Endothelial cell of umbilical vein (primary cell): ENCODE results near the gene MMP28. TPM values are rescaled to one million over a fixed set of nuclear protein-coding genes. Genes with fewer than 3 reads are reported as not detected.

Experiments used
- BruUV-seq: library from RNA; stranded (reverse); fragments of 400-500 nt; replicated peaks from 2 replicates; lab custom pipeline; 2021; lab: Mats Ljungman, UMichigan
- CTCF ChIA-PET: fragments of 300-600, 350-600 bp; sonication (Branson Sonifier 250); formaldehyde crosslinking; loops from one replicate; lab custom pipeline; 2021; ENCODE audit warnings: antibody characterized with exemption, inconsistent platforms; lab: Charles Lee
- POLR2A ChIA-PET: fragments of 300-600, 350-600 bp; sonication (Branson Sonifier 250); formaldehyde crosslinking; loops from one replicate; lab custom pipeline; 2021; ENCODE audit warnings: antibody characterized with exemption, inconsistent platforms; lab: Charles Lee
- DNase-seq: peaks from one replicate; pipeline ENCODE4 v3.0.0-alpha.2; 2011; ENCODE audit warnings: low read depth, low spot score
- FAIRE-seq: peaks from 2 replicates; lab custom pipeline; 2011; peaks lifted over from hg19 to GRCh38; lab: Jason Lieb, UNC
- H2AFZ ChIP-seq: 2 replicates; pipeline ENCODE4 v1.6.0; 2012; ENCODE audit warnings: low read depth, low read length, control low read depth, inconsistent platforms
- H3K27ac ChIP-seq: 2 replicates; pipeline ENCODE4 v1.5.1; 2011; ENCODE audit warnings: low read depth, mild to moderate bottlenecking, control low read depth, low read length, moderate library complexity; ENCODE audit not compliant: insufficient read depth
- H3K27me3 ChIP-seq, 2 experiments: 2 replicates each; pipeline versions ENCODE4 v1.6.0 to v1.6.1; 2011; ENCODE audit warnings: low read length in 2 of 2, mixed read lengths in 1 of 2; ENCODE audit not compliant: control insufficient read depth in 2 of 2, insufficient read depth in 2 of 2
- H3K36me3 ChIP-seq, 2 experiments: 2 replicates in 1 of 2; 3 replicates in 1 of 2; pipeline ENCODE4 v1.5.1; 2011; ENCODE audit warnings: low read length in 2 of 2, mild to moderate bottlenecking in 1 of 2, moderate library complexity in 1 of 2; ENCODE audit not compliant: control insufficient read depth in 2 of 2, insufficient read depth in 2 of 2; ENCODE audit errors: extremely low read depth in 1 of 2
- H3K4me1 ChIP-seq: 3 replicates; pipeline ENCODE4 v1.5.1; 2011; ENCODE audit warnings: mild to moderate bottlenecking, low read length; ENCODE audit not compliant: control insufficient read depth, insufficient read depth; ENCODE audit errors: extremely low read depth
- H3K4me2 ChIP-seq: 2 replicates; pipeline ENCODE4 v1.6.1; 2011; ENCODE audit warnings: low read length, control low read depth, mixed read lengths; ENCODE audit not compliant: insufficient read depth
- H3K4me3 ChIP-seq, 3 experiments: fragments of 200-600 bp in 1 of 3; sonication (generic), shearing (Covaris generic) in 1 of 3; replicated peaks in 1 of 3; 2 replicates each; pipeline ENCODE4 v1.5.1; 2011 to 2016; ENCODE audit warnings: control low read depth in 3 of 3, low read length in 3 of 3, mild to moderate bottlenecking in 2 of 3, inconsistent platforms in 1 of 3, low read depth in 1 of 3, moderate library complexity in 1 of 3; ENCODE audit not compliant: insufficient read depth in 1 of 3
- H3K79me2 ChIP-seq: 2 replicates; pipeline ENCODE4 v1.6.0; 2012; ENCODE audit warnings: low read length, inconsistent platforms; ENCODE audit not compliant: control insufficient read depth, insufficient read depth
- H3K9ac ChIP-seq: replicated peaks from 2 replicates; pipeline ENCODE3; 2011; ENCODE audit warnings: low read length, control low read depth; ENCODE audit not compliant: insufficient read depth; ENCODE audit errors: extremely low read depth
- H3K9me1 ChIP-seq: replicated peaks from 3 replicates; pipeline ENCODE4 v1.6.0; 2011; ENCODE audit warnings: mild to moderate bottlenecking, low read length; ENCODE audit not compliant: control insufficient read depth, insufficient read depth; ENCODE audit errors: extremely low read depth
- H3K9me3 ChIP-seq: replicated peaks from 2 replicates; pipeline ENCODE4 v1.5.1; 2012; ENCODE audit warnings: low read length, inconsistent platforms; ENCODE audit not compliant: control insufficient read depth, insufficient read depth
- H4K20me1 ChIP-seq: replicated peaks from 2 replicates; pipeline ENCODE3; 2011; ENCODE audit warnings: mild to moderate bottlenecking, low read length; ENCODE audit not compliant: control insufficient read depth, insufficient read depth; ENCODE audit errors: extremely low read depth
- CTCF ChIP-seq, 2 donors: IDR thresholded peaks; 1 replicate in 1 of 2; 2 replicates in 1 of 2; pipeline ENCODE4 v1.5.1; 2011; ENCODE audit warnings: low read length in 2 of 2, mild to moderate bottlenecking in 2 of 2, moderate library complexity in 2 of 2, control low read depth in 1 of 2, inconsistent platforms in 1 of 2, low read depth in 1 of 2; ENCODE audit not compliant: insufficient read depth in 1 of 2; ENCODE audit errors: extremely low read depth in 1 of 2
- EZH2 ChIP-seq: IDR thresholded peaks from 2 replicates; pipeline ENCODE4 v1.6.1; 2012; ENCODE audit warnings: borderline replicate concordance, low read depth, mild to moderate bottlenecking, moderate library complexity, low read length, inconsistent platforms; ENCODE audit not compliant: severe bottlenecking
- FOS ChIP-seq: IDR thresholded peaks from 2 replicates; pipeline ENCODE4 v1.6.1; 2011; ENCODE audit warnings: mild to moderate bottlenecking, low read length, moderate library complexity, borderline replicate concordance; ENCODE audit not compliant: insufficient read depth
- GATA2 ChIP-seq: IDR thresholded peaks from 2 replicates; pipeline ENCODE4 v1.7.0; 2011; ENCODE audit warnings: low read depth, mild to moderate bottlenecking, moderate library complexity, mixed read lengths, low read length; ENCODE audit not compliant: insufficient read length, insufficient read depth
- JUN ChIP-seq: IDR thresholded peaks from 2 replicates; pipeline ENCODE4 v1.6.1; 2011; ENCODE audit warnings: borderline replicate concordance, low read depth; ENCODE audit not compliant: insufficient read length, insufficient read depth
- MAX ChIP-seq: IDR thresholded peaks from 2 replicates; pipeline ENCODE4 v1.6.1; 2011; ENCODE audit not compliant: insufficient read depth, insufficient read length
- MYC ChIP-seq: IDR thresholded peaks from one replicate; pipeline ENCODE4 v1.6.1; 2011; ENCODE audit warnings: mild to moderate bottlenecking, low read depth, low read length
- POLR2A ChIP-seq: IDR thresholded peaks from 2 replicates; pipeline ENCODE4 v1.6.1; 2012; ENCODE audit warnings: low read depth, mild to moderate bottlenecking, control low read depth, low read length
- POLR2AphosphoS5 ChIP-seq: IDR thresholded peaks from 2 replicates; pipeline ENCODE4 v1.6.1; 2012; ENCODE audit warnings: low read depth, mild to moderate bottlenecking, control low read depth, low read length, moderate library complexity; ENCODE audit not compliant: insufficient read depth
- dilution Hi-C: fragments of 300-500 bp; cut with MboI; formaldehyde crosslinking; loops from one replicate; pipeline ENCODE4 v1.15.0; 2019; ENCODE audit warnings: low sequenced_read_pairs; ENCODE audit not compliant: extremely low pct_ligation_motif_present
- intact Hi-C: fragments of 100-400 bp; cut with micrococcal nuclease; formaldehyde crosslinking; loops from one replicate; pipeline ENCODE4 v1.10.0; 2022
- polyA plus RNA-seq, 4 experiments: library from polyadenylated mRNA; depleted of rRNA in 3 of 4; stranded (reverse) in 3 of 4; unstranded in 1 of 4; fragments of >200 nt; gene quantifications; 2 replicates each; pipeline versions ENCODE4 v1.2.1 to v1.2.3, GENCODE V29; 2011 to 2012; ENCODE audit warnings: missing spikeins in 1 of 4
- total RNA-seq: library from RNA; stranded (reverse); gene quantifications from 2 replicates; pipeline ENCODE4 v1.2.3, GENCODE V29; 2021

The MMP28 gene
- total and polyA plus RNA-seq, 2 donors (not counting 3 experiments of a cell fraction or from before 2014, with no cell fraction given) = 6.1 to 7.1 TPM

GRCh38 chr17:35786941-35787432 is 8.5 kb downstream of the MMP28 start:
- no peak overlapping the region for H3K9ac ChIP-seq
- peaks cover 23% of the 10 kb centered on the region in 2 experiments for H3K27me3 ChIP-seq
- FAIRE-seq (no peak), DNase-seq (no peak)
- H3K79me2 ChIP-seq = no peaks in the 10 kb centered on the region
- no peak overlapping the region for H3K27ac ChIP-seq
- intact Hi-C loops (no loop called here), dilution Hi-C loops (no loop called here)
- no peak overlapping the region for H3K4me3 ChIP-seq
- ChIA-PET CTCF (interaction anchor here (1.0 to 3.8 kb wide), 2 partner anchors 20 to 23 kb away, joined by 4 to 32 read pairs; no protein-coding TSS in a partner anchor), POLR2A (no interaction called here)
- no peaks in the 10 kb centered on the region for H3K4me1 ChIP-seq
- BruUV-seq = no TSS peak
- no peak overlapping the region for H2AFZ ChIP-seq
- H3K9me1 ChIP-seq = no peaks in the 10 kb centered on the region
- H3K36me3 ChIP-seq = no peaks in the 10 kb centered on the region
- no peak for TF ChIP-seq POLR2A
- TF ChIP-seq GATA2 = no peak
- TF ChIP-seq EZH2 = no peak
- TF ChIP-seq MYC = no peak
- H3K9me3 ChIP-seq = no peaks in the 10 kb centered on the region
- no peak overlapping the region for H3K4me2 ChIP-seq
- no peaks in the 10 kb centered on the region for H4K20me1 ChIP-seq

- TF ChIP-seq CTCF (IDR thresholded peaks at IDR 0.05; ENCODE audit: extremely low read depth in 1 of 2, insufficient read depth in 1 of 2, low read depth in 1 of 2, low read length in 2 of 2) (no peak), POLR2A (no peak), GATA2 (no peak), POLR2AphosphoS5 (no peak), EZH2 (no peak), MYC (no peak), MAX (no peak), JUN (no peak), FOS (no peak)
- no peak overlapping the region for H2AFZ ChIP-seq
- intact Hi-C loops = no loop called here
- ChIA-PET POLR2A (no interaction called here), CTCF (interaction anchor here (0.6 to 2.8 kb wide), 3 partner anchors 14 to 165 kb away, joined by 3 to 15 read pairs (median 3); no protein-coding TSS in a partner anchor)
- DNase-seq (no peak), FAIRE-seq (no peak)
- H3K4me3 ChIP-seq = no peak overlapping the region
- dilution Hi-C loops = no loop called here
- H3K79me2 ChIP-seq = no peaks in the 10 kb centered on the region
- H3K9ac ChIP-seq = no peak overlapping the region
- H4K20me1 ChIP-seq = no peaks in the 10 kb centered on the region
- no peak overlapping the region for H3K4me2 ChIP-seq
- H3K9me3 ChIP-seq = no peaks in the 10 kb centered on the region
- peaks cover 22% of the 10 kb centered on the region in 2 experiments for H3K27me3 ChIP-seq
- H3K9me1 ChIP-seq = no peaks in the 10 kb centered on the region
- no TSS peak for BruUV-seq
- no peak overlapping the region for H3K27ac ChIP-seq
- H3K4me1 ChIP-seq = no peaks in the 10 kb centered on the region
- H3K36me3 ChIP-seq = no peaks in the 10 kb centered on the region
Observed at GRCh38 chr17:35784895-35785294, 10.5 kb downstream of the MMP28 start.
